ENCODE results near the gene RNF135.
"Not testable (repeated sequence)": the region's sequence is repeated elsewhere in the genome, so short reads cannot be mapped to it uniquely, and the experiment has no call there.

The RNF135 gene

DNA sequence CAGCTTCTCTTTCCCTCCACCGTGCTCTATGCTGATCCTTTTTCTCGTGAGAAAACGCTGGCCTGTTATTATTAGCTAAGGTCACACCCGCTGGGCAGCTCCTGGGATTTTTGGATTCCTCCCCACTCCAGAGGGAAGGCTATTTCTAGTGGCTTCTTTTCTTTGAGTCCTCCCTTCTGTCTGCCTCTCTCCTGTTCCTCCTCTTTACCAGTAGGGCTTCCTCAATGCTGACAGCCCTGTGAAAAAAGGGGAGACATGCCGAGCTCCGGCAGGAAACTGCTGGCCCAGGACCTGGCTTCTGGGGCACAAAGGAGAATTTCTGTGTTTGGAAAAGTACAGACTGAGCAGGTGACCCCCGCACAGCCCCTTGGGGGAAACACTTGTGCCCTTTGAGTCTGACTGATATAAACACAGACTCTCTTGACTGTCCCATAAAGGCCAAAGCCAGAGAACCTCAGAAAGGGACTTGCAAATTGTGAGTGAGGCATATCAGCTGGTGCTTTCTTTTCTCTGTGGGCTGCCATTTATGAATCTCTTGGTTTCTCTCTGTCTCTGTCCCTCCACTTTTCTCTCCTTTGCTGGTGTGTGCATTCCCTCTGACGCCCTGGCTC is 14.0 kb upstream of the RNF135 start:
- DNase-seq, result no peak

DNA sequence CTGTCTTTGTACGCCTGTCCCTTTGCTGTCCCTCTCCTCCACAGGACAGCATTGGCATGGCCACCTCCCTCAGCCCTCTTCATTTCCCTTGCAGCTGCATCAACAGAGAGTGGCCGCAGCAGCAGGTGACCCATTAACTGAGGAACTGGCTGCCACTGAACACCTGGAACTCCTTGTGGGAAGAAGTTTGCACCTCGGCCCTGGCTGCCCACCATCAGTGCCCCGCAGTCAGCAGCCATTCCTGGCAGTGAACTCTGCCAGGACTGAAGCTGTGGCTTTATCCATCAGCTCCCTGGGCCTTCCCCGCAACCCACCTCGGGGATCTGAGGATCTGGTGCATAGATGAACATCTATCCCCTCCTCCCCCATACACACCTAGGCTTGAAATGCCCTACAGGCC is 13.1 kb upstream of the RNF135 start:
- DNase-seq, result no peak

DNA sequence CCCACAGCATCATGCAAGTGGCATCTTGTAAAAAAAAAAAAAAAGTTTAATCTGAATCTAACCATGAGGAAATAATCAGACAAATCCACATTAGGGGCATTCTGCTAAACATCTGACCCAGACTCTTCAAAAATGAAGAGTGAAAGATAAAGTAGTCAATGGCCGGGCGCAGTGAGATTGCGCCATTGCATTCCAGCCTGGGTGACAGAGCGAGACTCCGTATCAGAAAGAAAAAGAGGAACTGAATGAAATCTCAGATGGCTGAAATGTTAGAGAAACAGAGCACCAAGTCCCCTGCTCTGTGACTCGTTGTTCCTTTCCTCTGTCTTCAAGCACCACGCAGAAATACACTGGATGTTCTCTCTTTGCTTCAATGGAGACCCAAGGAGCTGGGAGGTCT is 12.7 kb upstream of the RNF135 start:
- no peak for DNase-seq

DNA sequence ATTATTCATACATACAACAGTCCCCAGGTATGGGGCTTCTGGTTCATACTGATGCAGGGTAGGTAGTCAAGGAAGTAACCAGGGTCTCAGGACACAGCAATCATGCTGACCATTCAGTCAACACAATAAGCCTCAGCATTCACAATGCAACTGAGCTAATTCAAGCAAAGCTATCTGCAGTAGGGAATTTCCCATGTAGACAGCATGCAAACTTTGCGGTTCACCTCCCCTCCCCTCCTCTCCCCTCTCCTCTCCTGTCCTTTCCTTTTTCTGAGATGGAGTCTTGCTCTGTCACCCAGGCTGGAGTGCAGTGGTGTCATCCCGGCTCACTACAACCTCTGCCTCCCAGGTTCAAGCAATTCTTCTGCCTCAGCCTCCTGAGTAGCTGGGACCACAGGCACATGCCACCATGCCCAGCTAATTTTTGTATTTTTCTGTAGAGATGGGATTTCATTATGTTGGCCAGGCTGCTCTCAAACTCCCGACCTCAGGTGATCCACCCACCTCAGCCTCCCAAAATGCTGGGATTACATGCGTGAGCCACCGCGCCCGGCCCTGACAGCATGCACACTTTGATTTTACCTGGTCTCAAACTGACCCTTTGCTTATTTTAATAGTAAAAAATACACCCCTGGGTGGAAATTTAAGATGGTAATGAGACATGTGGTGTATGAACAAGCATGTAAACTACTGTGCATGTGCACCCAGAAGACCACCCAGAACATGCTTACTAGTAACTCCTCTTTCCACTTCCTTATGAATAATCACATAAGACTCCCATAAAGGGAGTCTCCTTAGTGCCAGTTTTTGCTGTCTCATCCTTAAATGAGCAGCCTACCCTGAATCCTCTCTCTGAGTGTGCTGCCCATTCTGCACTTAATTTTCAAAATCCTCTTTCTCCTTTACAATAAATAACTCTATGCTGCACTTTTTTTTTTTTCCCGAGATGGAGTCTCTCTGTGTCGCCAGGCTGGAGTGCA is 9.3 kb upstream of the RNF135 start:
- DNase-seq, result no peak

DNA sequence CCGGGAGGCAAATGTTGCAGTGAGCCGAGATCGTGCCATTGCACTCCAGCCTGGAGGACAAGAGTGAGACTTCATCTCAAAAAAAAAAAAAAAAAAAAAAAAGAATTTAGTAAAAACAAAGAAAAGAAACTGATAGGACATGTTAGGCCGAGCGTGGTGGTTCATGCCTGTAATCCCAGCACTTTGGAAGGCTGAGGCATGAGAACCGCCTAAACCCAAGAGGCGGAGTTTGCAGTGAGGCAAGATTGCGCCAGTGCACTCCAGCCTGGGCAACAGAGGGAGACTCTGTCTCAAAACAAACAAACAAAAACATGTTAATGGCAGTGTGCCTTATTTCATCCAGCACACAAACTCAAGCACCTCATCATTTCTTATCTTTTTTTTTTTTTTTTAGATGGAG is 6.5 kb upstream of the RNF135 start:
- not testable (repeated sequence) for DNase-seq

DNA sequence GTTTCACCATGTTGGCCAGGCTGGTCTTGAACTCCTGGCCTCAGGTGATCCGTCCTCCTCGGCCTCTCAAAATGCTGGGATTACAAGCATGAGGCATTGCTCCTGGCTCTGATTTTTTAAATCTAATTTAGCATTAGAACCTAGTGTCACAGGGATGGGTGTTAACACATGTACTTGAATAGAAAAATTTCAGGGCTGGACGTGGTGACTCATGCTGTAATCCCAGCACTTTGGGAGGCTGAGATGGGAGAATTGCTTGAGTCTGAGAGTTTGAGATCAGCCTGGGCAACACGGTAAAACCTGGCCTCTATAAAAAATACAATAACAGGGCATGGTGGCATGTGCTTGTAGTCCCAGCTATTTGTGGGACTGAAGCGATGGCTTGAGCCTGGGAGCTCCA is 6.0 kb upstream of the RNF135 start:
- no peak for DNase-seq

DNA sequence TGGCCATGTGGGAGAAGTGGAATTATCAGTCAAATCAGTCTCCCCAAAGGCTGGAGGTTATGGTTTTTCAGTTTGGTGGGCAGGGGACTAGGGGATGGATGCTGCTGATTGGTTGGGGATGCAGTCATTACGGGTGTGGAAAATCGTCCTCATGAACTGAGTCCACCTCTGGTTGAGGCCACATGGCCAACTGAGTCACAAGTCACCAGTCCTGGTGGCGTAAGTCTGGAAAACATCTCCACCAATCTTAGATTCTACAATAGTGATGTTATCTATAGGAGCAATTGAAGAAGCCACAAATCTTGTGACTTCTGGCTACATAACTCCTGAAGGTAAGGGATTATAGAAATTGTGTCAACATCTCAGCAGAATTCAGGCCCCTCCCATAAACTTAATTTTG is 5.2 kb upstream of the RNF135 start:
- DNase-seq, result no peak

DNA sequence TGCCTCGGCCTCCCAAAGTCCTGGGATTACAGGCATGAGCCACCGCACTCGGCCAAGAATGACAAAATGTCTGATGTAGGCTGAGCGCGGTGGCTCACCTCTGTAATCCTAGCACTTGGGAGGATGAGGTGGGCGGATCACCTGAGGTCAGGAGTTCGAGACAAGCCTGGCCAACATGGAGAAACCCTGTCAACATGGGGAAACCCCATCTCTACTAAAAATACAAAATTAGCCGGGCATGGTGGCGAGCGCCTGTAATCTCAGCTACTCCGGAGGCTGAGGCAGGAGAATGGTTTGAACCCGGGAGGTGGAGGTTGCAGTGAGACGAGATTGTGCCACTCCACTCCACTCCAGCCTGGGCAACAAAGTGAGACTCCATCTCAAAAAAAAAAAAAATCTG is 2.9 kb upstream of the RNF135 start:
- not testable (repeated sequence) for DNase-seq

DNA sequence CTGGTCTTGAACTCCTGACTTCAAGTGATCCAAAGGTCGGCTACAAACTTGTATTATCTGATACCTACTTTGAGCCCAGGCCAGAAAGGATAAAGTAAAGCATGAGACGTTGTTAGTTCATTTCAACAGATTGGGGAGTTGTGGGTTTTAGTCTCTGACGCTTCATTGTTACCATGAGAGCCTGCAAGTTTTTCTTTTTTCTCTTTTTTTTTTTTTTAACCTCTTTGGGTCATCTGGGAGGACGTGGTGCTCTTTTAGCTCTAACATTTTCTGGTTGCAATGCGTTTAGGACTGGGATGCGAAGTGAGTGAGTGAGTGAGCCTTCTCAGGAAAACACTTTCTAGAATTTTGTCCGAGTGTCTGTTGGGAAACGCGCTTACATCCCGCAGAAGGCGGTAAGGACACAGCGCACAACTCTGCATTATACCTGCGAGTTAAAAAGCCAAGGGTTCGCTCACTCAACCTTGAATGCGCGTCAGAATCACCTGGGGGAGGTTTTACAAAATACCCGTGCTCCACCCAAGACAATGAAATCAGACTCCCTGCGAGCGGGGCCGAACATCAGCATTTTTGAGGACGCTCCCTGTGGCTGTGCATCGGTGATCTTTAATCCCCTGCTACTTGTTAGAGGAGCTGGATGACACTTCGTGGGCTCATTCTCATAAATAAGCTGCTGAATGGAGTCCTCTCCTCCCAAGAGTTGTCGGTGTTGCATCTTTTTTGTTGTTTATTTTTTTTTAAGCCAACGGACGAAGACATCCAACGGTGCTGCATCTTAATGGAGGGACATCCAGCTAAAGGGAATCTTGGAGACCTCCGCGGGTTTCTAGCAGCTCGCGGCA is 629 bp upstream of the RNF135 start:
- DNase-seq, result peak; percentile 66

DNA sequence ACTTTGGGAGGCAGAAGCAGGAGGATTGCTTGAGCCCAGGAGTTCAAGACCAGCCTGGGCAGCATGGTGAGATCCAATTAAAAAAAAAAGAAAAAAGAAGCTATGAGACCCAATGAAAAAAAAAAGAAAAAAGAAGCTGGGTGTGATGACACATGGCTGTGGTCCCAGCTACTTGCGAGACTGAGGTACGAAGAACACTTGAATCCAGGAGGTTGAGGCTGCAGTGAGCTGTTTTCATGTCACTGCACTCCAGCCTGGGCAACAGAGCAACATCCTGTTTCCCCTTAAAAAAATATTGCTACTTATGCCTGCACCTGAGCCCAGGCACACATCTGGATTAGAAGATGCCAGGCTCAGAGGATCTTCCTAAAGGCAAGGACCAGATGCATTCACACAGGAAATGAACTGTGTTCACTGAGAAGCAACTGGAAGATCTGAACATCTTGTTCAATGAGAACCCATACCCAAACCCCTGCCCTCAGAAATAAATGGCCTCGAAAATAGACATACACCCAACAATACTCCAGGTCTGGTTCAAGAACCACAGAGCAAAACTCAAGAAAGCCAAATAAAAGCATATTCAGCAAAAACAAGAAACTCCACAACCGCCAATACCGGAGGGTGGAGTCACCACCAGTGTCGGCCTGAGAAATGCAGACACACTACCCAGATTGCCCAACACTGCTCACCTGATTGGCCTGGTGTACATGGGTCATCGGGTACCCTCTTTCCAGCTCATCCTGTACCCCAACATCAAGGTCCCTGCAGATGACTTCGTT is 4.4 kb downstream of the RNF135 start:
- DNase-seq, result no peak

DNA sequence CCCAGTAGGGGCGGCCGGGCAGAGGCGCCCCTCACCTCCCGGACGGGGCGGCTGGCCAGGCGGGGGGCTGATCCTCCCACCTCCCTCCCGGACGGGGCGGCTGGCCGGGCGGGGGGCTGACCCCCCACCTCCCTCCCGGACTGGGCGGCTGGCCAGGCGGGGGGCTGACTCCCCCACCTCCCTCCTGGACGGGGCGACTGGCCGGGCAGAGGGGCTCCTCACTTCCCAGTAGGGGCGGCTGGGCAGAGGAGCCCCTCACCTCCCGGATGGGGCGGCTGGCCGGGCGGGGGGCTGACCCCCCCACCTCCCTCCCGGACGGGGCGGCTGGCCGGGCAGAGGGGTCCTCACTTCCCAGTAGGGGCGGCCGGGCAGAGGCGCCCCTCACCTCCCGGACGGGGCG is 9.1 kb downstream of the RNF135 start:
- DNase-seq, result not testable (repeated sequence)

DNA sequence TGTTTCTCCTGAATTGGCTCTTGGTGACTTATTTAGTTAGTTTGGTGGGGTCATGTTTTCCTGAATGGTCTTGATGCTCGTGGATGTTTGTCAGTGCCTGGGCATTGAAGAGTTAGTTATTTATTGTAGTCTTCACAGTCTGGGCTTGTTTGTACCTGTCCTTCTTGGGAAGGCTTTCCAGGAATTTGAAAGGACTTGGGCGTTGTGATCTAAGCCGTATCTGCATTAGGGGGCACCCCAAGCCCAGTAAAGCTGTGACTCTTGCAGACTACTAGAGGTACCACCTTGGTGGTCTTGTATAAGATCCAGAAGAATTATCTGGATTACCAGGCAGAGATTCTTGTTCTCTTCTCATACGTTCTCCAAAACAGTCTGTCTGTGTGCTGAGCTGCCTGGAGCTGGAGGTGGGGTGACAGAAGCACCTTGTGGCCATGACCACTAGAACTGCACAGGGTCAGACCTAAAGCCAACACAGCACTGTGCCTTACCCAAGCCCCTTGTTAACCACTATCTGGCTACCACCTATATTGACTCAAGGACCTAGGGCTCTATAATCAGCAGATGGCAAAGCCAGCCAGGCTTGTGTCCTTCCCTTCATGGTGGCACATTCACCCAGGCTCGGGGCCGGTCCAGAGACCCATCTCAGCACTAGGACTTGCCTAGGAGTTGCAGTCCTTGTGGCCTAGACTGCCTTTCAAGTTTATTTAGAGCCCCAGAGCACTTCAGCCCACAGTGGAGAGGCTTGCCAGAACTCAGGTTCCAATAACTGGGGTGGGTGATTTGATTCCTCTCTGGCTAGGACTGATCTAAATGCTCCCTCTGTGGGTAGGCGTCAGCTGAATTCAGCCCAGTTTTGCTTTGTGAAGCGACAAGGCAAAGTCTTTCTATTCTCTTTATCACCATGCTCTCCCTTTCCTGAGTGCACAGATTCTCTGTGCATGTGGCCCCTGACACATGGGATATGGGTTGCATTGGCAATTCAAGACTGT is 11.0 kb downstream of the RNF135 start:
- no peak for DNase-seq

DNA sequence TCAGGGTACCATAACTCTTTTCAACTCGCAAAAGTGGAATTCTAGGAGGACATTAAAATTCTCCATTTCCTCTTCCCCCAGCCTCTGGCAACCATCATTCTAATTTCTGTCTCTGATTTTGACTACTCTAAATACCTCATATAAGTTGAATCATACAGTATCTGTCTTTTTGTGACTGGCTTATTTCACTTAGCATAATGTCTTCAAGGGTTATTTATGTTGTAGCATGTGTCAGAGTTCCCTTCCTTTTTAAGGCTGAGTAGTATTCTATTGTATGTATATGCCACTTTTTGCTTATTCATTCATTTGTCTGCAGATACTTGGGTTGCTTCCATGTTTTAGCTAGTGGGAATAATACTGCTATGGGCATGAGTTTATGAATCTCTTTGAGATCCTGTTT is 12.0 kb downstream of the RNF135 start:
- no peak for DNase-seq

DNA sequence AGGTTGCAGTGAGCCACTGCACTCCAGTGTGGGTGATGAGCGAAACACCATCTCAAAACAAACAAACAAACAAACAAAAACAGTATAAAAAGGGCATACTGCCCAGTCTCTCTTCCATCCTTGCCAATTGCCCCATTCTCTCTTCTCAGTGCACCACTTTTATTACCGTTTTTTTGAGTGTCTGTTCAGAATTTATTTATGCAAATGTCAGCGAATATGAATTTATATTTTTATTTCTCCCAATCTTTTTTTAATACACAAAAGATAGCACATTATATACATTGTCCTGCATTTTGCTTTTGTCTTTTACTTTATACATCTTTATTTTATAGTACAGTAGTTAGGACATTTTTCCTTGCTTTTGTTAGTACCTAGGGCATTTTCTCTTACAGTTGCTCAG is 19.6 kb downstream of the RNF135 start:
- no peak for DNase-seq

DNA sequence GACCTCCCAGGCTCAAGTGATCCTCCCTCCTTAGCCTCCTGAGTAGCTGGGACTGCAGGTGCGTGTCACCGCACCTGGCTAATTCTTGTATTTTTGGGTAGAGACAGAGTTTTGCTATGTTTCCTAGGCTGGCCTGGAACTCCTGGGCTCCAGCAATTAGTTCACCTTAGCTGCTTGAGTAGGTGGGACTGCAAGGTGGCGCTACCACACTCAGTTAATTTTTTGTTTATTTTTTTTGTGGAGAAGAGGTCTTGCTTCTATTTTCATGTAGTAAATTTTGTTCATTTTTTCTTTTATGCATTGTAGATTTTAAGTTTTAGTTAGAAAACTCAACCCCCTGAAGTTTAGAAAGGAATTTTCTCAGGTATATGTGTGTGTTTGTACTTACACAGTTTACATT is 21.7 kb downstream of the RNF135 start:
- no peak for DNase-seq

DNA sequence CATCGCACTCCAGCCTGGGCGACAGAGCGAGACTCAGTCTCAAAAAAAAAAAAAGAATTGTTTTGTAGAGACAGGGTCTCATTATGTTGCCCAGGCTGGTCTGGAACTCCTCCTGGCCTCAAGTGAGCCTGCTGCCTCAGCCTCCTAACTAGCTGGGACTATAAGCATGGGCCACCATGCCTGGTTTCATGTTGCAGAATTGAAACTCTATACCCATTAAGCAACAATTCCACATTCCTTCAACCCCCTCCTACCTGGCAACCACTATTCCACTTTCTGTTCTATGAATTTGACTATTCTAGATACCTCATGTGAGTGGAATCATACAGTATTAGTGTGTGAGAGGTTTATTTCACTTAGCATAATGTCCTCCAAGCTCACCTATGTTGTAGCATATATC is 24.5 kb downstream of the RNF135 start:
- no peak for DNase-seq

DNA sequence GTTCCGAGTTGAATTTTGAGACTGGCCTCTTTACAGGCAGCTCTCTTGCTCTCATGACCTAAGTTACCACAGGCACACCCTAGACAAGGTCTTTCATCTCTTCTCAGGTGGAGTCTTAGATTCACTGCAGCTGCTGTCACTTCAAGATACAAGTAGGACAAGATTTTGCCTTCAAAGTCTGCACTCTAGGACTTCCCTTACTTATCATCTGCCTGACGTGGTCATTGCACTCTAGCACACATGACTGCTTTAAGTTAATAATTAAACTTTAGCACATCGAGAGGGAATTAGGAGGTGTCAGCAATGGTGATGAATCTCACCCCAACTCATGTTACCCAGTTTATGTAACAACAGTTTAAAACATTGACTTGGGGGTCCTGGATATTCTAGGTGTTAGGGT is 25.6 kb downstream of the RNF135 start:
- DNase-seq, result no peak

DNA sequence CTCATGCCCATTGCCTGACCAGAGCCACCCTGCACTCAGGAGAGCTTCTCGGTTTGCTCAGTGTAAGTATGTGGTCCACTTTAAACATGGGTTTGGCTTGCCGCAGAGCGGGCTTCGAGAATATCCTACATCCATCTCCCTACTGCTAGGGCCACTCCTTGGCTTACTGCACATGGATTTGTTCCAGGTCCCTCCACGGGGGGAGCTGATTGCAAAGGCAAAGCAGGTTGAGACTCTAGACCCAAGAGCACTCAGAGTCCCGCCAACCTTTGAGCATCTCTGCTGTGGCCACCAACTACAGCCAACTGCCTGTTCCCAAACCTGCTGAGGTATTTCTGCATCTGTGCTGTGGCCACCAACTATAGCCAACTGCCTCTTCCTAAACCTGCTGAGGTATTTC is 26.4 kb downstream of the RNF135 start:
- no peak for DNase-seq

DNA sequence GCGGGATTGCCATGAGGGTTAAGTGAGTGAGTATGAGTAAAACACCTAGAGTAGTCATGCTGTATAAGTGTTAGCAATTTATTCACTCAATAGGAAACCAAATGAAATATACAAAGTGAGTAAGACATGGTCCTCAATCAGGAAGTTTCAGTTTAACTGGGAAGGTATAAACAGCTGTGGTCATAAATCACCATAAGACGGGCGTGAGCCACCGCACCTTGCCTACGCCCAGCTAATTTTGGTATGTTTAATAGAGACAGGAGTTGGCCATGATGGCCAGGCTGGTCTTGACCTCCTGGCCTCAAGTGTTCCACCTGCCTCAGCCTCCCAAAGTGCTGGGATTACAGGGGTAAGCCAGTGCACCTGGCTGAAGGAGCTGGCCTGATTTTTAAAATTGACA is 27.0 kb downstream of the RNF135 start:
- DNase-seq, result no peak

DNA sequence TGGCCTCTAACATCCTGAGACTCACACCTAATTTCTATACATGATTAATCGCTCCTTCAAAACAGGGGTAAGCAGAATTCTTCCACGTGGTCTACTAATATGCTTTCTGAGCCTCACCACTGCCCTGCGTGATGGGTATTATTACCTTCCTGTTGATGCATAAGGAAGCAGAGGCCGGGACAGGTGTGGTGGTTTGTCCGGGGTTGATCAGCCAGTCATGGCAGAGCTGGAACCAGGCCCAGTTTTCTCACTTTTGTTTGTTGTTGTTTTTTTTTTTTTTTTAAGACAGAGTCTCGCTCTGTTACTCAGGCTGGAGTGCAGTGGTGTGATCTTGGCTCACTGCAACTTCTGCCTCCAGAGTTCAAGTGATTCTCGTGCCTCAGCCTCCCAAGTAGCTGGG is 31.2 kb downstream of the RNF135 start:
- no peak for DNase-seq

DNA sequence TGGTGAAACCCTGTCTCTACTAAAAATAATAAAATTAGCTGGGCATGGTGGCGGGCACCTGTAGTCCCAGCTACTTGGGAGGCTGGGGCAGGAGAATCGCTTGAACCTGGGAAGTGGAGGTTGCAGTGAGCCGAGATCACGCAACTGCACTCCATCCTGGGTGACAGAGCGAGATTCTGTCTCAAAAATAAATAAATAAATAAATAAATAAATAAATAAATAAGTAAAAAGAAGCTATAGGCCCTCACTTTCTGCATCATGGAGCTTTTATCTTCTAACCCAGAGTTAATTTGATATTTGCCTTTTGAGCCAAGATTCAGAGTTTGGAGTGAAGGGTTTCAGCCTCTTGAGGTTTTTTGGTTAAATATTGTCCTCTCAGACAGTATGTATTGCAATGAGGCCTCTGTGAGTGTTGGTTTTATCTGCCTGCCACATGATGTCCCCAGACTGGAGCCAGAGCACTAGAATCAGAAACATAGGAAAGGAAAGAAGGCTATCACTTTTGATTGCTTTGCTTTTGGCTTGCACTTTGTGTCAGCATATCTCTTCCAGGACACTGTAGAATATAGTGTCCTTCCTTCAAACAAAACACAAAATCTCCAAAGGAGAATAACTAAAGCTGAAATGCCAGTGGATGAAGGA is 32.5 kb downstream of the RNF135 start:
- no peak for DNase-seq

All from KG1 (cell line).